Stimulated activated CD4-positive, alpha-beta T cell treated with anti-CD3 and anti-CD28 coated beads, Interleukin-12 subunit alpha, Interleukin-12 subunit beta, amount 100 ng/mL, for 4 hours (primary cell): Measurements from ENCODE around the gene PERM1.
"Not testable (repeated sequence)": the region's sequence is repeated elsewhere in the genome, so short reads cannot be mapped to it uniquely, and the experiment has no call there.

ENCODE experiments used
- DNase-seq: peaks from one replicate; pipeline ENCODE4 v3.0.0-alpha.2; 2020

PERM1 gene

GRCh38 chr1:1014799-1015681 is 33.1 kb upstream of the PERM1 start:
- no peak for DNase-seq

- DNase-seq: peak; percentile 28
Observed at GRCh38 chr1:1013922-1014648, 32.2 kb upstream of the PERM1 start.

GRCh38 chr1:1013105-1013921 is 31.4 kb upstream of the PERM1 start, which contains the start of gene ISG15:
Gene ISG15, plus strand, starts transcription at chr1:1013497. Its CDS starts 77 bp downstream, at chr1:1013574.
- DNase-seq: peak; percentile 73

GRCh38 chr1:1012736-1013104 is 30.8 kb upstream of the PERM1 start:
- DNase-seq: not testable (repeated sequence)

GRCh38 chr1:1011396-1011949 is 29.6 kb upstream of the PERM1 start:
- DNase-seq: no peak

GRCh38 chr1:1010131-1010530 is 28.2 kb upstream of the PERM1 start:
- not testable (repeated sequence) for DNase-seq

- no peak for DNase-seq
Observed at GRCh38 chr1:1006305-1007159, 24.6 kb upstream of the PERM1 start.

- no peak for DNase-seq
Observed at GRCh38 chr1:1005774-1006304, 23.9 kb upstream of the PERM1 start.

- no peak for DNase-seq
Observed at GRCh38 chr1:1004780-1005697, 23.1 kb upstream of the PERM1 start.

- no peak for DNase-seq
Observed at GRCh38 chr1:1004420-1004779, 22.5 kb upstream of the PERM1 start.

- no peak for DNase-seq
Observed at GRCh38 chr1:1003618-1004419, 21.9 kb upstream of the PERM1 start.

- no peak for DNase-seq
Observed at GRCh38 chr1:1001057-1001783, 19.3 kb upstream of the PERM1 start.

GRCh38 chr1:1000357-1001056 is 18.6 kb upstream of the PERM1 start:
- DNase-seq: peak; percentile 61

- DNase-seq: peak; percentile 63
Observed at GRCh38 chr1:999725-1000356, 17.9 kb upstream of the PERM1 start, which contains the start of gene HES4. Gene HES4, minus strand, starts transcription at chr1:1000097. Its CDS starts 124 bp downstream, at chr1:999973.

- no peak for DNase-seq
Observed at GRCh38 chr1:998995-999724, 17.3 kb upstream of the PERM1 start.

- no peak for DNase-seq
Observed at GRCh38 chr1:998745-998994, 16.8 kb upstream of the PERM1 start.
